OCI-LY3 (cell line): ENCODE results near the gene IGFBP7.

ENCODE experiments used
- CTCF ChIP-seq: fragments of 200-600, 300-600 bp; sonication (generic); IDR thresholded peaks from 2 replicates; pipeline ENCODE4 v1.5.1; 2014; ENCODE audit warnings: antibody characterized with exemption, low read length, low read depth
- EZH2phosphoT487 ChIP-seq: fragments of 200-600 bp; shearing (Covaris generic); IDR thresholded peaks from 2 replicates; pipeline ENCODE4 v1.6.1; 2018; ENCODE audit warnings: antibody characterized with exemption, mixed run types, low read depth

- TF ChIP-seq CTCF: no peak
- no peak for TF ChIP-seq EZH2phosphoT487
Measured at GRCh38 chr4:56999751-57000150, 110.4 kb downstream of the IGFBP7 start.
